ENCODE measurements around the gene TMEM212.
A peak's percentile ranks its signal among the peaks of the same experiment; 100 is the strongest.
"Not testable (repeated sequence)": the region's sequence is repeated elsewhere in the genome, so short reads cannot be mapped to it uniquely, and the experiment has no call there.

TMEM212 gene

GRCh38 chr3:171813278-171813896 lies 29.8 kb upstream of the TMEM212 start:
- no peak for DNase-seq

GRCh38 chr3:171813897-171814460 lies 29.2 kb upstream of the TMEM212 start:
- peak; percentile 50 for DNase-seq

GRCh38 chr3:171814662-171815061 lies 28.5 kb upstream of the TMEM212 start:
- DNase-seq = not testable (repeated sequence)

- DNase-seq = no peak
These were observed 27.1 kb upstream of the TMEM212 start for GRCh38 chr3:171815973-171816595.

GRCh38 chr3:171817074-171817800 lies 25.9 kb upstream of the TMEM212 start:
- DNase-seq = no peak

- no peak for DNase-seq
These were observed 22.1 kb upstream of the TMEM212 start for GRCh38 chr3:171821044-171821443.

- DNase-seq = no peak
These were observed 21.3 kb upstream of the TMEM212 start for GRCh38 chr3:171821778-171822358.

GRCh38 chr3:171822431-171823106 lies 20.6 kb upstream of the TMEM212 start:
- no peak for DNase-seq

GRCh38 chr3:171824116-171824515 lies 19.0 kb upstream of the TMEM212 start:
- no peak for DNase-seq

- DNase-seq = no peak
These were observed 18.3 kb upstream of the TMEM212 start for GRCh38 chr3:171824824-171825221.

- no peak for DNase-seq
These were observed 17.8 kb upstream of the TMEM212 start for GRCh38 chr3:171825222-171825828.

- no peak for DNase-seq
These were observed 15.8 kb upstream of the TMEM212 start for GRCh38 chr3:171827385-171827784.

- DNase-seq = no peak
These were observed 15.2 kb upstream of the TMEM212 start for GRCh38 chr3:171827836-171828458.

- no peak for DNase-seq
These were observed 14.0 kb upstream of the TMEM212 start for GRCh38 chr3:171828902-171829770.

GRCh38 chr3:171829841-171830517 lies 13.2 kb upstream of the TMEM212 start:
- DNase-seq = peak; percentile 13

- DNase-seq = no peak
These were observed 12.7 kb upstream of the TMEM212 start for GRCh38 chr3:171830518-171830875.

- DNase-seq = no peak
These were observed 11.2 kb upstream of the TMEM212 start for GRCh38 chr3:171831936-171832335.

- DNase-seq = no peak
These were observed 10.2 kb upstream of the TMEM212 start for GRCh38 chr3:171832989-171833388.

- no peak for DNase-seq
These were observed 9.2 kb upstream of the TMEM212 start for GRCh38 chr3:171833789-171834460.

- no peak for DNase-seq
These were observed 8.7 kb upstream of the TMEM212 start for GRCh38 chr3:171834461-171834801.

All from CD4-positive, alpha-beta T cell treated with Interferon gamma for 1 hour (primary cell).